ENCODE results near the gene FARSA.

DNA sequence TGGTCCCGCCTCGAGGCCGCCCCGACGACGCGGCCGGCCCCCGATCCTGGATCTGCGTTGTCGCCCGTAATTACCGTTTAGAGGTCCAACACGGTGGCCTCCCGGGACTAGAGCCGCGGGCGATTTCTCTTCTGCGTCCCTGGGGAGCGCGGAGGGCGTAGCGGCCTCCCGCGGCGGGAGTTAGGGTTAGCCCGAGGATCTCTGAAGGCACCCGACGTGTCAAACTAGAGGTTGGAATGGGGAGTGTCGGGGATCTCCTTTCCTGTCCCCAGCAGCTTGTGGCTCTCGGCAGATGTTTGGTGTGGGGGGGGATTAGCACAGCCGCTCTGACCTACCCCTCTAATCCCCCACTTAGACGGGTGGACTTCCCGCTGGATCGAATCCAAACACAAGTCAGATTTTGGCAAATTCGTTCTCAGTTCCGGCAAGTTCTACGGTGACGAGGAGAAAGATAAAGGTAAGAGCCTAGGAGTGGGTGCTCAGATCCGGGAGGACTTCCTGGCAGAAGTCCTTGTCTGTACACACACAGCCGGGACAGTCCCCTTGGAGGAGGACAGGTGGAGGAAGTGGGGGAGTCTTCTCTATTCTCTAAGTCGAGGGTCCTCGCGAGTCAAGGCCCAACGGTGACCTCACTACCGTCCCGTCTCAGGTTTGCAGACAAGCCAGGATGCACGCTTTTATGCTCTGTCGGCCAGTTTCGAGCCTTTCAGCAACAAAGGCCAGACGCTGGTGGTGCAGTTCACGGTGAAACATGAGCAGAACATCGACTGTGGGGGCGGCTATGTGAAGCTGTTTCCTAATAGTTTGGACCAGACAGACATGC is 5.5 kb upstream of the FARSA start:
- TF ChIP-seq, protein P1, sequence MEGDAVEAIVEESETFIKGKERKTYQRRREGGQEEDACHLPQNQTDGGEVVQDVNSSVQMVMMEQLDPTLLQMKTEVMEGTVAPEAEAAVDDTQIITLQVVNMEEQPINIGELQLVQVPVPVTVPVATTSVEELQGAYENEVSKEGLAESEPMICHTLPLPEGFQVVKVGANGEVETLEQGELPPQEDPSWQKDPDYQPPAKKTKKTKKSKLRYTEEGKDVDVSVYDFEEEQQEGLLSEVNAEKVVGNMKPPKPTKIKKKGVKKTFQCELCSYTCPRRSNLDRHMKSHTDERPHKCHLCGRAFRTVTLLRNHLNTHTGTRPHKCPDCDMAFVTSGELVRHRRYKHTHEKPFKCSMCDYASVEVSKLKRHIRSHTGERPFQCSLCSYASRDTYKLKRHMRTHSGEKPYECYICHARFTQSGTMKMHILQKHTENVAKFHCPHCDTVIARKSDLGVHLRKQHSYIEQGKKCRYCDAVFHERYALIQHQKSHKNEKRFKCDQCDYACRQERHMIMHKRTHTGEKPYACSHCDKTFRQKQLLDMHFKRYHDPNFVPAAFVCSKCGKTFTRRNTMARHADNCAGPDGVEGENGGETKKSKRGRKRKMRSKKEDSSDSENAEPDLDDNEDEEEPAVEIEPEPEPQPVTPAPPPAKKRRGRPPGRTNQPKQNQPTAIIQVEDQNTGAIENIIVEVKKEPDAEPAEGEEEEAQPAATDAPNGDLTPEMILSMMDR (IDR thresholded peaks at IDR 0.05), result peak in 3 of 6 experiments; percentile 19 to 69 (median 29)
- TF ChIP-seq POLR2A (IDR thresholded peaks at IDR 0.05) (peak in 1 of 4 donors; percentile 2), POLR2AphosphoS5 (IDR thresholded peaks at IDR 0.05) (no peak)

All from upper lobe of left lung (tissue), 4 donors.